ENCODE measurements around the gene ITGA7. TPM values are rescaled to one million over a fixed set of nuclear protein-coding genes. Genes with fewer than 3 reads are reported as not detected.
"Not testable (repeated sequence)": the region's sequence is repeated elsewhere in the genome, so short reads cannot be mapped to it uniquely, and the experiment has no call there.

The ITGA7 gene
- total RNA-seq, 4 donors from 2014 or later: 6.8 to 167 (median 29.4) TPM

GRCh38 chr12:55652352-55652751 is 55.4 kb downstream of the ITGA7 start:
- no peaks in the 10 kb centered on the region for H3K9me3 ChIP-seq
- no peak for DNase-seq
- H3K27me3 ChIP-seq: no peaks in the 10 kb centered on the region
- H3K27ac ChIP-seq: no peak overlapping the region
- H3K4me1 ChIP-seq: no peaks in the 10 kb centered on the region
- intact Hi-C loops (cut with DNase I; ENCODE audit: low total_unique reads): no loop called here
- H3K36me3 ChIP-seq: no peaks in the 10 kb centered on the region
- no peak overlapping the region for H3K4me3 ChIP-seq
- TF ChIP-seq POLR2A (IDR thresholded peaks at IDR 0.05) (no peak), CTCF (IDR thresholded peaks at IDR 0.05) (no peak)

GRCh38 chr12:55651299-55651683 is 56.4 kb downstream of the ITGA7 start:
- Histone ChIP-seq H3K36me3 (no peaks in the 10 kb centered on the region), H3K4me1 (no peaks in the 10 kb centered on the region), H3K27ac (no peak overlapping the region), H3K4me3 (no peak overlapping the region), H3K9me3 (no peaks in the 10 kb centered on the region), H3K27me3 (no peaks in the 10 kb centered on the region)
- no peak for TF ChIP-seq CTCF (IDR thresholded peaks at IDR 0.05)
- TF ChIP-seq POLR2A (IDR thresholded peaks at IDR 0.05): no peak
- intact Hi-C loops (cut with DNase I; ENCODE audit: low total_unique reads): no loop called here
- DNase-seq: no peak

GRCh38 chr12:55650620-55651298 is 56.9 kb downstream of the ITGA7 start:
- H3K27ac ChIP-seq; intact Hi-C loops (cut with DNase I; ENCODE audit: low total_unique reads); H3K4me1 ChIP-seq: not testable (repeated sequence)

GRCh38 chr12:55647027-55647426 is 60.7 kb downstream of the ITGA7 start:
- intact Hi-C loops (cut with DNase I; ENCODE audit: low total_unique reads): no loop called here
- Histone ChIP-seq H3K27me3 (no peaks in the 10 kb centered on the region), H3K9me3 (no peaks in the 10 kb centered on the region), H3K4me3 (no peak overlapping the region), H3K4me1 (no peaks in the 10 kb centered on the region), H3K27ac (no peak overlapping the region), H3K36me3 (no peaks in the 10 kb centered on the region)
- no peak for TF ChIP-seq CTCF (IDR thresholded peaks at IDR 0.05)
- DNase-seq: no peak

More at GRCh38 chr12:55650620-55651298, 56.9 kb downstream of the ITGA7 start:
- H3K27me3 ChIP-seq, H3K36me3 ChIP-seq, H3K4me3 ChIP-seq, H3K9me3 ChIP-seq, DNase-seq: not testable (repeated sequence)

GRCh38 chr12:55644591-55644990 is 63.1 kb downstream of the ITGA7 start:
- no peak overlapping the region for H3K27ac ChIP-seq
- DNase-seq: no peak
- no peaks in the 10 kb centered on the region for H3K36me3 ChIP-seq
- no peak for TF ChIP-seq CTCF (IDR thresholded peaks at IDR 0.05)
- no peak for TF ChIP-seq POLR2A (IDR thresholded peaks at IDR 0.05)
- H3K9me3 ChIP-seq: no peaks in the 10 kb centered on the region
- H3K27me3 ChIP-seq: no peaks in the 10 kb centered on the region
- H3K4me1 ChIP-seq: no peaks in the 10 kb centered on the region
- H3K4me3 ChIP-seq: no peak overlapping the region
- intact Hi-C loops (cut with DNase I; ENCODE audit: low total_unique reads): no loop called here

- intact Hi-C loops (cut with DNase I; ENCODE audit: low total_unique reads): no loop called here
- Histone ChIP-seq H3K4me1 (no peaks in the 10 kb centered on the region), H3K4me3 (no peak overlapping the region), H3K27me3 (no peaks in the 10 kb centered on the region), H3K9me3 (no peaks in the 10 kb centered on the region), H3K27ac (no peak overlapping the region), H3K36me3 (no peaks in the 10 kb centered on the region)
- no peak for DNase-seq
- TF ChIP-seq POLR2A (IDR thresholded peaks at IDR 0.05): no peak
These were observed 65.0 kb downstream of the ITGA7 start for GRCh38 chr12:55642669-55643068.
